Neural crest cell (in vitro differentiated cells): Measurements from ENCODE around the gene PHLDA2. TPM values are rescaled to one million over a fixed set of nuclear protein-coding genes. Genes with fewer than 3 reads are reported as not detected.
"Not testable (repeated sequence)": the region's sequence is repeated elsewhere in the genome, so short reads cannot be mapped to it uniquely, and the experiment has no call there.

ENCODE experiments used
- DNase-seq: peaks from one replicate; pipeline ENCODE4 v3.0.0; 2021; ENCODE audit warnings: low read depth, mixed read lengths, low spot score
- H3K27ac Mint-ChIP-seq: one replicate; pipeline ENCODE4 v1.8.0; 2021; ENCODE audit warnings: mild to moderate bottlenecking, mixed read lengths; ENCODE audit not compliant: unreplicated experiment
- H3K27me3 Mint-ChIP-seq: 2 replicates; pipeline ENCODE4 v1.8.0; 2021; ENCODE audit warnings: low read depth, mild to moderate bottlenecking, mixed read lengths
- H3K36me3 Mint-ChIP-seq: 2 replicates; pipeline ENCODE4 v1.8.0; 2021; ENCODE audit warnings: low read depth, mild to moderate bottlenecking, mixed read lengths
- H3K4me1 Mint-ChIP-seq: 2 replicates; pipeline ENCODE4 v1.8.0; 2021; ENCODE audit warnings: mixed read lengths
- H3K4me3 Mint-ChIP-seq: one replicate; pipeline ENCODE4 v1.8.0; 2021; ENCODE audit warnings: mild to moderate bottlenecking, mixed read lengths
- H3K9me3 Mint-ChIP-seq: 2 replicates; pipeline ENCODE4 v1.8.0; 2021; ENCODE audit warnings: mixed read lengths
- total RNA-seq: library from RNA; stranded (reverse); gene quantifications from 2 replicates; pipeline ENCODE4 v1.2.1, GENCODE V29; 2021
- TF ChIP-seq, protein P1 (sequence below): fragments of 200-600 bp; sonication (generic); conservative IDR thresholded peaks from 2 replicates; pipeline ENCODE4 v1.5.0; 2021; ENCODE audit warnings: antibody characterized with exemption, mild to moderate bottlenecking

PHLDA2 gene
- total RNA-seq, 1 donor from 2014 or later = 1.1 TPM

DNA sequence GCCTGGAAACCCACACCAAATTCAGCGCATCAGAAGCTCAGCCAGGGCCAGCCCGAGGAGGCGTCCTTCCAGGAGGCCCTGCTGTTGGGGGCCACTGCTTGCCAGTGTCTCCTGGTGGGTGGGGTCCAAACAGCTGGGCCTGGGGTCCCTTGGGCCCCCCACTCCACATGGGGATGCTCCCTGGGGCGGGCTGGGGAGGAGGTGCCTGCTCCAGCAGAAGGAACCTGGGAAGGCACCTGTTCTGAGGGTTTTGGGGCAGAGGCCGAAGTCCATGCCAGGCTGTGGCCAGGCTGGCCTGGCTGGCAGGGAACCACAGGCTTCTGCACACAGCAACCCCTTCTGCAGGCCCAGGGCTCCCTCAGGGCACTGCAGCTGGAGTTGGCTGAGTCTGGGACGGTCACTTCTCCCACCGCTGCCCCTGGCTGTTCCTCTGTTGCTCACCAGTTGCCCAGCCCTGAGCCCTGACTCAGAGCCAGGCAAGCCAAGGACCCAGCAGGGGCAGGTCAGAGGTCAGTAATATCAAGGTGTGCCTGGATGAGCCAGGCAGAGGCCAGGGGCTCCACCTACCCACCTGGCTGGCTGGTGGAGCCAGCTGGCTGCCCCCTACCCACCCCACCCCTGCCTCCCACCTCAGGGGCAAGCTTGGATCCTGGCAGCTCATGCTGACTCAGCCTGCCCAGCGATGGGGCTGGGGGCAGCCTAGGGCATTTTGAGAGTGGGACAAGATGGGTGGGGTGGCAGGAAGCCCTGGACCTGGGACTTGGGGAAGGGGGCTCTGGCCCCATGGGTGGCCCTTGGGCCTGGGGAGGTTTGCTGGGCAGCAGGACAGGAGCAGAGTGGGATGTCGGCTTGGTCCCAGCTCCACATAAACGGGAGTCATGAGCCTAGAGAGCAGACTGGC lies 12.0 kb upstream of the PHLDA2 start:
- TF ChIP-seq, protein P1, sequence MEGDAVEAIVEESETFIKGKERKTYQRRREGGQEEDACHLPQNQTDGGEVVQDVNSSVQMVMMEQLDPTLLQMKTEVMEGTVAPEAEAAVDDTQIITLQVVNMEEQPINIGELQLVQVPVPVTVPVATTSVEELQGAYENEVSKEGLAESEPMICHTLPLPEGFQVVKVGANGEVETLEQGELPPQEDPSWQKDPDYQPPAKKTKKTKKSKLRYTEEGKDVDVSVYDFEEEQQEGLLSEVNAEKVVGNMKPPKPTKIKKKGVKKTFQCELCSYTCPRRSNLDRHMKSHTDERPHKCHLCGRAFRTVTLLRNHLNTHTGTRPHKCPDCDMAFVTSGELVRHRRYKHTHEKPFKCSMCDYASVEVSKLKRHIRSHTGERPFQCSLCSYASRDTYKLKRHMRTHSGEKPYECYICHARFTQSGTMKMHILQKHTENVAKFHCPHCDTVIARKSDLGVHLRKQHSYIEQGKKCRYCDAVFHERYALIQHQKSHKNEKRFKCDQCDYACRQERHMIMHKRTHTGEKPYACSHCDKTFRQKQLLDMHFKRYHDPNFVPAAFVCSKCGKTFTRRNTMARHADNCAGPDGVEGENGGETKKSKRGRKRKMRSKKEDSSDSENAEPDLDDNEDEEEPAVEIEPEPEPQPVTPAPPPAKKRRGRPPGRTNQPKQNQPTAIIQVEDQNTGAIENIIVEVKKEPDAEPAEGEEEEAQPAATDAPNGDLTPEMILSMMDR = no peak
- peaks cover 13% of the 10 kb centered on the region for H3K9me3 Mint-ChIP-seq
- H3K4me1 Mint-ChIP-seq = peaks cover 18% of the 10 kb centered on the region
- no peak overlapping the region for H3K27ac Mint-ChIP-seq
- H3K4me3 Mint-ChIP-seq = no peak overlapping the region
- DNase-seq = no peak
- H3K36me3 Mint-ChIP-seq = peaks cover 28% of the 10 kb centered on the region
- H3K27me3 Mint-ChIP-seq = peaks cover 14% of the 10 kb centered on the region

DNA sequence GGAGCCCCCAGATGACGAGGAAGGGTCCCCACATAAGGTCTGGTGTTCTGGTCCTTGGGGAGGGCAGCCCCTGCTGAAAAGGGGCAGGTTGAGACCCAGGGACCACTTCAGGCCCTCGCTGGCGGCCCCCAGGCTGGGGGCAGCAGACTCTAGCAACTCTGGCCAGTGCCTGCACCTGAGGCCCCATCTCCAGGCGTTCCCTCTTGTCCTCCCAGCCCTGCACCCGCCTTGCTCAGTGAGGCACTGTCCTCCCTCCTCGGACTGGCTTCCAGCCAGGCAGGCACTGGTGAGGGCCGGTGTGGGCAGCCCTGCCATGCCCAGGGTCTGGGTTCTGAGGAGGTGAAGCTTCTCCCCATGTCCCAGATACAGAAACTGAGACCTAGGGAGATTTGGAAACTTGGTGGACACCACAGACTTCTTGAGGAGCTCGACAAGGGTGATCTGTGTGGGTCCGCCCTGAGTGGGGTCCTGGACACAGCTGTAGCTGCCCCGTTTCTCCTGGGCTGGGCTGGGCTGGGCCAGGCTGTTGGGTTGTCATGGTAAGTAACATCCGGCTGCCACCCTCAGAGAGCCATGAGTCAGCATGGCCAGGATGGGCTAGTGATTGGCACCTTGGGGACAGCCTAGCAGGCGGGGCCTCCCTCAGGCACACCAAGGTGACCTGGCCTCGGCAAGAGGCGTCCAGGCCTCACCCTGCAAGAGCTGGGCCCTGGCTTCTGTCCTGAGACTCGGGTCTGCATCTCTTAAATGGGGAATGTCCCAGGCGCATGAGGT lies 11.1 kb upstream of the PHLDA2 start:
- no peak for DNase-seq
- peaks cover 11% of the 10 kb centered on the region for H3K27me3 Mint-ChIP-seq
- H3K27ac Mint-ChIP-seq = no peak overlapping the region
- H3K4me3 Mint-ChIP-seq = peak overlapping the region; percentile 75
- H3K9me3 Mint-ChIP-seq = peaks cover 13% of the 10 kb centered on the region
- TF ChIP-seq, protein P1 = no peak
- H3K36me3 Mint-ChIP-seq = peaks cover 26% of the 10 kb centered on the region
- H3K4me1 Mint-ChIP-seq = peaks cover 10% of the 10 kb centered on the region

DNA sequence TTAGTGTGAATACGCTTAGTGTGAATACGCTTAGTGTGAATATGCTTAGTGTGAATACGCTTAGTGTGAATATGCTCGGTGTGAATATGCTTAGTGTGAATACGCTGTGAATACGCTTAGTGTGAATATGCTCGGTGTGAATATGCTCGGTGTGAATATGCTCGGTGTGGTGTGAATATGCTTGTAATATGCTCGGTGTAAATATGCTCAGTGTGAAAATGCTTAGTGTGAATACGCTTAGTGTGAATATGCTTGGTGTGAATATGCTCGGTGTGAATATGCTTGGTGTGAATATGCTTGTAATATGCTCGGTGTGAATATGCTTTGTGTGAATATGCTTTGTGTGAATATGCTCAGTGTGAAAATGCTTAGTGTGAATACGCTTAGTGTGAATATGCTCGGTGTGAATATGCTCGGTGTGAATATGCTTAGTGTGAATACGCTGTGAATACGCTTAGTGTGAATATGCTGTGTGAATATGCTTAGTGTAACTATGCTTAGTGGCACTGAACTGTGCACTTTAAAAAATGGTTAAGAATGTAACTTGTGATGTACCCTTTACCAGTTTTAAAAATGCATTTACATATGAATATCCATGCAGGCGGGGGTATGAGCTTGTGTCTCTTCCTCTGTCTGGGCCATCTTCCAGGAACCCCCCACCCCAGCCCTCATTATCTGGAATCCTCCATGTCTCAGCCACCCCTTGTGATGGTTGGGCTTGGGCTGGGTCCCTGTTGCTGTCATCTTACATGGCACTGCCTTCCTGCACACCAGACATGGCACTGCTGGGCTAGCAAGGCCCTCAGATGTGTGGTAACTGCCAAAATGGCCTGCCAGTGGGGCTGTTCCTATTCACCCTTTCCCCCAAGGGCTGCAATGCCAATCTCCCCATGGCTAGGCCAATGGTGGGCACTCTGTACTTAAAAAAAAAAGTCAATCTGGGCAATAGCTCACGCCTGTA lies 9.5 kb upstream of the PHLDA2 start:
- Mint-ChIP-seq H3K9me3 (peaks cover 13% of the 10 kb centered on the region), H3K36me3 (peaks cover 26% of the 10 kb centered on the region), H3K27me3 (peaks cover 20% of the 10 kb centered on the region), H3K4me3 (peak overlapping the region; percentile 45)
- H3K27ac Mint-ChIP-seq, H3K4me1 Mint-ChIP-seq, DNase-seq: not testable (repeated sequence)

DNA sequence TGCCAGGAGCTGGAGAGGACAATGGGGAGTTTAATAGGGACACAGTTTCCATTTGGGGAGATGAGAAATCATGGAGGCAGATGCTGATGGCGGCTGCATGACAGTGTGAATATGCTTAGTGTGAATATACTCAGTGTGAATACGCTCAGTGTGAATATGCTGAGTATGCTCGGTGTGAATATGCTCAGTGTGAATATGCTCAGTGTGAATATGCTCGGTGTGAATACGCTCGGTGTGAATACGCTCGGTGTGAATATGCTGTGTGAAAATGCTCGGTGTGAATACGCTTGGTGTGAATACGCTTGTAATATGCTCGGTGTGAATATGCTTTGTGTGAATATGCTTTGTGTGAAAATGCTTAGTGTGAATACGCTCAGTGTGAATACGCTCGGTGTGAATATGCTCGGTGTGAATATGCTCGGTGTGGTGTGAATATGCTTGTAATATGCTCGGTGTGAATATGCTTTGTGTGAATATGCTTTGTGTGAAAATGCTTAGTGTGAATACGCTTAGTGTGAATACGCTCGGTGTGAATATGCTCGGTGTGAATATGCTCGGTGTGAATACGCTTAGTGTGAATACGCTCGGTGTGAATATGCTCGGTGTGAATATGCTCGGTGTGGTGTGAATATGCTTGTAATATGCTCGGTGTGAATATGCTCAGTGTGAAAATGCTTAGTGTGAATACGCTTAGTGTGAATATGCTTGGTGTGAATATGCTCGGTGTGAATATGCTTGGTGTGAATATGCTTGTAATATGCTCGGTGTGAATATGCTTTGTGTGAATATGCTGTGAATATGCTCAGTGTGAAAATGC lies 8.6 kb upstream of the PHLDA2 start:
- peaks cover 23% of the 10 kb centered on the region for H3K27me3 Mint-ChIP-seq
- peak overlapping the region; percentile 14 for H3K4me3 Mint-ChIP-seq
- peaks cover 26% of the 10 kb centered on the region for H3K36me3 Mint-ChIP-seq
- DNase-seq, H3K4me1 Mint-ChIP-seq, H3K27ac Mint-ChIP-seq: not testable (repeated sequence)
- peaks cover 13% of the 10 kb centered on the region for H3K9me3 Mint-ChIP-seq

DNA sequence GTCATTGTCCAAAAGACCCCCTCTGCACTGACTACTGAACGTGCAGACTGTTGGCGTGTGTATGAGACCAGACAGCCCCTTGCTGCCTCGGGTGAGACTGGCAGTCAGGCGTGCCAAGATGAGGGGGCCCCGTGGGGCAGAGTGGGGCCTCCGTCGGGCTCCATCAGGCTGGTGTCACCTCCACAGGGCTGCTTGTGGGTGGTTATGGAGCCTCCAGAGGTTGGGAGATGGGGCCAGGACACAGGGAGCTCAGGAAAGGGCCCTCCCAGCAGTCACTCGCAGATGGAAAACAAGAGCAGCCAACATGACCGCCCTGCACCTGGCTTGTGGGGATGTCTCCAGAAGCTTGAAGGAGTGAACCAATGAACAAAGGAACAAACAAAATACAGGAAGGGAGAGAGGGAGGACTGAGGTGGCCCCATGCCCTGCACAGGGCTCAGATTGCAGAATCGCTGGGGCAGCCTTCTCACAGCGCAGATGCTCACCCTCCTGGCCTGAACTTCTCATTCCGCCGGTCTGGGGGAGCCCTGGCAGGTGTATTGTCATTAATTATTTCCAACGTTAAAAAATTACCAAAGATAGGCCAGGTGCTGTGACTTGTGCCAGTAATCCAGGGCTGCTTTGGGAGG lies 5.5 kb upstream of the PHLDA2 start:
- DNase-seq = no peak
- H3K4me1 Mint-ChIP-seq = peaks cover 9% of the 10 kb centered on the region
- H3K27me3 Mint-ChIP-seq = peaks cover 42% of the 10 kb centered on the region
- H3K4me3 Mint-ChIP-seq = peak overlapping the region; percentile 23
- H3K27ac Mint-ChIP-seq = no peak overlapping the region
- TF ChIP-seq, protein P1 = no peak
- H3K36me3 Mint-ChIP-seq = peaks cover 24% of the 10 kb centered on the region
- H3K9me3 Mint-ChIP-seq = peaks cover 11% of the 10 kb centered on the region
